Natural killer cell (primary cell): ENCODE measurements around the gene SEMG1. TPM values are rescaled to one million over a fixed set of nuclear protein-coding genes. Genes with fewer than 3 reads are reported as not detected.

Experiments
- ATAC-seq, 3 donors: fragments of 150-1000 bp in 2 of 3; fragments of 200-7000 bp in 1 of 3; cut with Tn5 transposase; 1 replicate in 1 of 3; 2 replicates in 2 of 3; pipeline ENCODE4 v1.10.0; 2021; ENCODE audit warnings: mild to moderate bottlenecking in 2 of 3, moderate library complexity in 2 of 3
- DNase-seq, 2 donors: peaks; one replicate each; pipeline versions ENCODE4 v3.0.0 to v3.0.0-alpha.2; 2013 to 2021; ENCODE audit warnings: mixed read lengths in 1 of 2
- H3K27ac ChIP-seq: one replicate; pipeline ENCODE4 v1.5.1; 2013; ENCODE audit warnings: mild to moderate bottlenecking, low read length
- H3K27me3 ChIP-seq: one replicate; pipeline ENCODE4 v1.6.1; 2013; ENCODE audit warnings: low read length; ENCODE audit not compliant: control insufficient read depth, insufficient read depth
- H3K36me3 ChIP-seq: one replicate; pipeline ENCODE4 v1.6.1; 2013; ENCODE audit warnings: low read length; ENCODE audit not compliant: control insufficient read depth, insufficient read depth
- H3K4me1 ChIP-seq: one replicate; pipeline ENCODE4 v1.6.1; 2013; ENCODE audit warnings: low read length; ENCODE audit not compliant: control insufficient read depth, insufficient read depth
- H3K4me3 ChIP-seq: one replicate; pipeline ENCODE4 v1.5.1; 2013; ENCODE audit warnings: low read length
- H3K9me3 ChIP-seq: one replicate; pipeline ENCODE4 v1.6.1; 2013; ENCODE audit warnings: low read length; ENCODE audit not compliant: control insufficient read depth, insufficient read depth
- H3K27ac Mint-ChIP-seq, 2 donors: one replicate each; pipeline ENCODE4 v1.8.0; 2022; ENCODE audit warnings: mild to moderate bottlenecking in 2 of 2, mixed read lengths in 2 of 2, moderate library complexity in 1 of 2
- H3K27me3 Mint-ChIP-seq, 2 donors: one replicate each; pipeline ENCODE4 v1.8.0; 2022; ENCODE audit warnings: low read depth in 2 of 2, mixed read lengths in 2 of 2
- H3K36me3 Mint-ChIP-seq: one replicate; pipeline ENCODE4 v1.8.0; 2022; ENCODE audit warnings: mixed read lengths
- H3K4me1 Mint-ChIP-seq, 2 donors: one replicate each; pipeline ENCODE4 v1.8.0; 2022; ENCODE audit warnings: mixed read lengths in 2 of 2
- H3K4me3 Mint-ChIP-seq: one replicate; pipeline ENCODE4 v1.8.0; 2022; ENCODE audit warnings: mild to moderate bottlenecking, moderate library complexity, mixed read lengths
- H3K9me3 Mint-ChIP-seq, 2 donors: one replicate each; pipeline ENCODE4 v1.8.0; 2022; ENCODE audit warnings: mixed read lengths in 2 of 2
- WGBS: methylation state at CpG from one replicate; pipeline ENCODE4 v1.1.7; 2013; ENCODE audit warnings: missing lambda C conversion rate; ENCODE audit not compliant: insufficient coverage; 5-methylcytosine and 5-hydroxymethylcytosine counted together
- intact Hi-C: fragments of 100-400 bp; cut with micrococcal nuclease; formaldehyde crosslinking; loops from one replicate; pipeline ENCODE4 v1.14.2; 2022
- total RNA-seq, 4 donors: library from RNA; stranded (reverse); fragments of 120-200 nt in 1 of 4; gene quantifications; one replicate each; pipeline versions ENCODE4 v1.2.3 to v1.2.4, GENCODE V29; 2013 to 2022
- TF ChIP-seq, protein P1 (sequence below): fragments of 200-600 bp; IDR thresholded peaks from one replicate; pipeline ENCODE4 v1.8.0; 2022; ENCODE audit warnings: antibody characterized with exemption

The SEMG1 gene
- total RNA-seq, 3 donors from 2014 or later (not counting 1 experiment from before 2014, with no cell fraction given) = not detected

DNA sequence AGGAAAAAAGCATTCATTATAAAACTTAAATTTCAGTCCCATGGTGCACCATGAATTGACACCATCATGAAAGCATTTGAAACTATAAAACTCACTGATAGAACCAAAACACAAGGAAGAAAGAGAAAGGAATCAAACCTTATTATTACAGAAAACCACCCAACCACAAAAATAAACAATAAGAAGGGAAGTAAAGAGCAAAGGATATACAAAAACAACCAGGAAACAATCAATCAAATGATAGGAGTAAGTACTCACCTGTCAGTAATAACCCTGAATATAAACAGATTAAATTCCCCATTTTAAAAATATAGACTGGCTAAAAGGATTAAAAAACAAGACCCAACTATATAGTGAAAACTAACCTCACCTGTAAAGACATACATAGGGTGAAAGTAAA is 41.8 kb downstream of the SEMG1 start:
- H3K36me3 Mint-ChIP-seq = no peaks in the 10 kb centered on the region
- H3K36me3 ChIP-seq = no peaks in the 10 kb centered on the region
- H3K27me3 Mint-ChIP-seq = peaks cover 33 to 71% of the 10 kb centered on the region in 2 donors
- TF ChIP-seq, protein P1, sequence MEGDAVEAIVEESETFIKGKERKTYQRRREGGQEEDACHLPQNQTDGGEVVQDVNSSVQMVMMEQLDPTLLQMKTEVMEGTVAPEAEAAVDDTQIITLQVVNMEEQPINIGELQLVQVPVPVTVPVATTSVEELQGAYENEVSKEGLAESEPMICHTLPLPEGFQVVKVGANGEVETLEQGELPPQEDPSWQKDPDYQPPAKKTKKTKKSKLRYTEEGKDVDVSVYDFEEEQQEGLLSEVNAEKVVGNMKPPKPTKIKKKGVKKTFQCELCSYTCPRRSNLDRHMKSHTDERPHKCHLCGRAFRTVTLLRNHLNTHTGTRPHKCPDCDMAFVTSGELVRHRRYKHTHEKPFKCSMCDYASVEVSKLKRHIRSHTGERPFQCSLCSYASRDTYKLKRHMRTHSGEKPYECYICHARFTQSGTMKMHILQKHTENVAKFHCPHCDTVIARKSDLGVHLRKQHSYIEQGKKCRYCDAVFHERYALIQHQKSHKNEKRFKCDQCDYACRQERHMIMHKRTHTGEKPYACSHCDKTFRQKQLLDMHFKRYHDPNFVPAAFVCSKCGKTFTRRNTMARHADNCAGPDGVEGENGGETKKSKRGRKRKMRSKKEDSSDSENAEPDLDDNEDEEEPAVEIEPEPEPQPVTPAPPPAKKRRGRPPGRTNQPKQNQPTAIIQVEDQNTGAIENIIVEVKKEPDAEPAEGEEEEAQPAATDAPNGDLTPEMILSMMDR = no peak
- H3K27me3 ChIP-seq = peaks cover 27% of the 10 kb centered on the region
- no peak overlapping the region for H3K4me3 Mint-ChIP-seq
- DNase-seq (no peak), ATAC-seq (no peak)
- H3K9me3 Mint-ChIP-seq = no peaks in the 10 kb centered on the region
- H3K27ac ChIP-seq = no peak overlapping the region
- H3K4me3 ChIP-seq = no peak overlapping the region
- no peaks in the 10 kb centered on the region for H3K4me1 ChIP-seq
- H3K9me3 ChIP-seq = no peaks in the 10 kb centered on the region
- no peak overlapping the region for H3K27ac Mint-ChIP-seq
- H3K4me1 Mint-ChIP-seq = no peaks in the 10 kb centered on the region
- intact Hi-C loops = no loop called here

DNA sequence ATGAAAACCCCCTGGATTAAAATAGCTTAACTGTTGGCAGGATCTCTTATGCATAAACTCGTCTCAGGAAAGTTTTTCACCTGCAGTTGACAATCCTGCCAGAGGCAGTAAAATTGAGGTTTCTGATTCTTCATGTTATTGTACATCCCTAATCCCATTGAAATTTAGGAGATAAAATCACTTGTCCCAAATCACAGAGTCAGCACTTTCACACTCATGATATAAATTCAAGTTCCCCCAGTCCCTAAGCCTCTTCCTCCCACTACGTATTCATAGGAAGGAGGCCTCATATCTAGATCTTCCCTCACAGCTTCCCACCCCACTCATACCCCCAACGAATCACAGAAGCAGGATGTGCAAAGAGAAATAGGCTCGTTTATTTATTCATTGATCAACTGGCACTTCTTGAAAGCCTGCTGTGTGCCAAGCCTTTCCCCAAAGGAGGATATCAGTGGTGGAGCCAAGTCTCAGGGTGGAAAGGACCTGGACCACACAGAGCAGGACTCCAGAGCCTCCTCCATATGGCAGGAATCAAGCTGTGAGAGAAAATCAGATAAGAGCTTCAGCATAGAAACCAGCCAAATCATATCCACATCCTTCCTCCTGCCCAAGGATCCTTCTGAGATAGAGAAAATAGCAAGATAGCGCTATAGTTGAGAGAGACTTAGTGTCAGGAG is 45.2 kb downstream of the SEMG1 start:
- H3K4me3 Mint-ChIP-seq = no peak overlapping the region
- H3K36me3 ChIP-seq = no peaks in the 10 kb centered on the region
- TF ChIP-seq, protein P1 = no peak
- H3K27me3 ChIP-seq = peaks cover 15% of the 10 kb centered on the region
- no peak overlapping the region for H3K4me3 ChIP-seq
- no peaks in the 10 kb centered on the region for H3K9me3 Mint-ChIP-seq
- no peaks in the 10 kb centered on the region for H3K4me1 ChIP-seq
- ATAC-seq = no peak
- H3K27ac ChIP-seq = no peak overlapping the region
- no peaks in the 10 kb centered on the region for H3K36me3 Mint-ChIP-seq
- H3K9me3 ChIP-seq = no peaks in the 10 kb centered on the region
- H3K27me3 Mint-ChIP-seq = peaks cover 25 to 55% of the 10 kb centered on the region in 2 donors
- intact Hi-C loops = no loop called here
- 21% methylated on average over 4 of the region's 5 CpGs for WGBS
- no peaks in the 10 kb centered on the region for H3K4me1 Mint-ChIP-seq
- no peak overlapping the region for H3K27ac Mint-ChIP-seq
- DNase-seq = no peak

DNA sequence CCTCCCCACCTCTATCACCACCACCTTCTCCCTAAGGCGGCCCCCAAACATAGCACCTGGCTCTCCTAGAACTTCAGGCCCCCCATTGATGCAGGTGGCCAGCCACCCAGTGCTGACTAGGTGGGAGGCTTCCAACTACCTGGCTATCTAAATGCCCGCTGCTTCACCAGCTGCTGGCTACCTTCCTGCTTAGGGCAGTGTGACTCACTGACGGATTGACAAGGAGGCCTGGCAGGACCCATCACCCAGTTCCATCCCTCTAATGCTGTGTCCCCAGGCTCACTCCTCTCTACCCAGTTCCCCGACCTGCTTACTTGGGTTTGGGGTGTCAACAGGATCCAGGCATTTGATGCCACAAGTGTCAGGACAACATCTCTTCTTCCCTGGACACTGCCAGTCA is 46.4 kb downstream of the SEMG1 start:
- Mint-ChIP-seq H3K27ac (no peak overlapping the region), H3K36me3 (no peaks in the 10 kb centered on the region), H3K4me1 (no peaks in the 10 kb centered on the region), H3K27me3 (peaks cover 17 to 44% of the 10 kb centered on the region in 2 donors), H3K4me3 (no peak overlapping the region), H3K9me3 (no peaks in the 10 kb centered on the region)
- peaks cover 15% of the 10 kb centered on the region for H3K27me3 ChIP-seq
- DNase-seq (no peak), ATAC-seq (no peak)
- H3K27ac ChIP-seq = no peak overlapping the region
- H3K36me3 ChIP-seq = no peaks in the 10 kb centered on the region
- no peak overlapping the region for H3K4me3 ChIP-seq
- TF ChIP-seq, protein P1 = no peak
- H3K9me3 ChIP-seq = no peaks in the 10 kb centered on the region
- intact Hi-C loops = no loop called here
- H3K4me1 ChIP-seq = no peaks in the 10 kb centered on the region
- 86% methylated on average over 4 of the region's 4 CpGs for WGBS
